ENCODE measurements around the gene DSCAM. TPM values are rescaled to one million over a fixed set of nuclear protein-coding genes. Genes with fewer than 3 reads are reported as not detected.

Gene DSCAM
- total RNA-seq, 1 experiment from 2014 or later = not detected

- Histone ChIP-seq H3K27ac (ENCODE audit: low read depth, low read length) (no peak overlapping the region), H3K27me3 (ENCODE audit: insufficient read depth, low read length) (no peaks in the 10 kb centered on the region), H3K9ac (ENCODE audit: low read length) (no peak overlapping the region), H3K4me3 (replicated peaks in 1 of 2; ENCODE audit: low read depth in 1 of 2, low read length in 2 of 2) (no peak overlapping the region), H3K36me3 (ENCODE audit: control insufficient read depth in 1 of 2, insufficient read depth in 2 of 2, low read length in 2 of 2) (no peaks in the 10 kb centered on the region), H3K9me3 (ENCODE audit: control insufficient read depth in 1 of 2, insufficient read depth in 1 of 2, low read depth in 1 of 2, low read length in 2 of 2) (peaks cover 31 to 45% of the 10 kb centered on the region in 2 experiments; a peak in 3 of 4 replicates), H4K20me1 (ENCODE audit: insufficient read depth) (no peaks in the 10 kb centered on the region), H3K4me2 (ENCODE audit: low read length) (no peak overlapping the region), H2AFZ (ENCODE audit: low read depth, low read length, poor library complexity, severe bottlenecking) (no peak overlapping the region), H3K79me2 (ENCODE audit: insufficient read depth, low read length) (no peaks in the 10 kb centered on the region), H3K9me2 (ENCODE audit: insufficient read depth) (no peaks in the 10 kb centered on the region), H3K4me1 (ENCODE audit: control insufficient read depth in 1 of 2, insufficient read depth in 2 of 2, low read length in 2 of 2) (no peaks in the 10 kb centered on the region)
- DNase-seq (ENCODE audit: low read depth, low spot score) (no peak), ATAC-seq (no peak)
- CTCF ChIA-PET = no interaction called here
- BruUV-seq (replicated peaks) = no TSS peak
- RAD21 ChIA-PET (ENCODE audit: low non-redundant PET in 1 of 2, low total read pairs in 2 of 2, uncharacterized antibody in 2 of 2, unreplicated experiment in 2 of 2) = no interaction called here
- TF ChIP-seq ZFX (IDR thresholded peaks at IDR 0.05) = no peak
- TF ChIP-seq ELF1 (IDR thresholded peaks at IDR 0.05; ENCODE audit: borderline replicate concordance, low read depth) = no peak
- no peak for TF ChIP-seq FOSL1 (IDR thresholded peaks at IDR 0.05; ENCODE audit: low read depth)
- TF ChIP-seq CTCF (IDR thresholded peaks at IDR 0.05 in 2 of 3, conservative IDR thresholded peaks at IDR 0.05 in 1 of 3; ENCODE audit: borderline replicate concordance in 1 of 3, insufficient read depth in 1 of 3, low read depth in 2 of 3, low read length in 2 of 3) = no peak
- no peak for TF ChIP-seq SIN3A (IDR thresholded peaks at IDR 0.05; ENCODE audit: low read depth)
- TF ChIP-seq TCF7L2 (IDR thresholded peaks at IDR 0.05; ENCODE audit: borderline replicate concordance, extremely low read depth, insufficient read depth, insufficient read length) = no peak
- TF ChIP-seq REST (IDR thresholded peaks at IDR 0.05; ENCODE audit: low read depth) = no peak
- no peak for TF ChIP-seq EZH2 (IDR thresholded peaks at IDR 0.05)
- no peak for TF ChIP-seq ZNF274 (IDR thresholded peaks at IDR 0.05; ENCODE audit: low read depth, low read length)
- TF ChIP-seq CEBPB (IDR thresholded peaks at IDR 0.05; ENCODE audit: low read depth) = no peak
- TF ChIP-seq SRF (IDR thresholded peaks at IDR 0.05; ENCODE audit: low read depth) = no peak
- no peak for TF ChIP-seq ATF3 (IDR thresholded peaks at IDR 0.05)
- TF ChIP-seq EGR1 (IDR thresholded peaks at IDR 0.05; ENCODE audit: low read depth) = no peak
- no peak for TF ChIP-seq JUND (IDR thresholded peaks at IDR 0.05)
- no peak for TF ChIP-seq YY1 (IDR thresholded peaks at IDR 0.05; ENCODE audit: extremely low read depth, insufficient replicate concordance, low read depth, low read length)
- TF ChIP-seq CBX3 (IDR thresholded peaks at IDR 0.05; ENCODE audit: low read depth) = no peak
- no peak for TF ChIP-seq ZBTB33 (IDR thresholded peaks at IDR 0.05; ENCODE audit: extremely low read depth, insufficient replicate concordance, low read length)
- no peak for TF ChIP-seq SP1 (IDR thresholded peaks at IDR 0.05; ENCODE audit: low read depth)
- TF ChIP-seq EZH2phosphoT487 (IDR thresholded peaks at IDR 0.05; ENCODE audit: borderline replicate concordance) = no peak
- POLR2A ChIA-PET = no interaction called here
- intact Hi-C loops (cut with micrococcal nuclease) = no loop called here
Measured at GRCh38 chr21:40678681-40679284, 168.2 kb downstream of the DSCAM start.

Measured in HCT116 (cell line).